Activated CD8-positive, alpha-beta T cell treated with anti-CD3 and anti-CD28 coated beads for 36 hours (primary cell): ENCODE results near the gene EIF5A. TPM values are rescaled to one million over a fixed set of nuclear protein-coding genes. Genes with fewer than 3 reads are reported as not detected.

ENCODE experiments used
- ATAC-seq: fragments of 200-7000 bp; cut with Tn5 transposase; one replicate; pipeline ENCODE4 v1.10.0; 2021; ENCODE audit warnings: mild to moderate bottlenecking, moderate library complexity
- CTCF ChIA-PET: fragments of 350-600 bp; sonication (Branson Sonifier 250); formaldehyde crosslinking; loops from one replicate; lab custom pipeline; 2021; ENCODE audit warnings: antibody characterized with exemption; lab: Charles Lee
- POLR2A ChIA-PET: fragments of 350-600 bp; sonication (Branson Sonifier 250); formaldehyde crosslinking; loops from one replicate; lab custom pipeline; 2021; ENCODE audit warnings: antibody characterized with exemption; lab: Charles Lee
- DNase-seq: peaks from one replicate; pipeline ENCODE4 v3.0.0-alpha.2; 2020
- H3K27ac Mint-ChIP-seq: one replicate; pipeline ENCODE4 v1.8.0; 2021; ENCODE audit warnings: mild to moderate bottlenecking, mixed read lengths
- H3K27me3 Mint-ChIP-seq: one replicate; pipeline ENCODE4 v1.8.0; 2021; ENCODE audit warnings: mixed read lengths
- H3K36me3 Mint-ChIP-seq: one replicate; pipeline ENCODE4 v1.8.0; 2021; ENCODE audit warnings: low read depth, mixed read lengths
- H3K4me1 Mint-ChIP-seq: one replicate; pipeline ENCODE4 v1.8.0; 2021; ENCODE audit warnings: low read depth, mixed read lengths
- H3K4me3 Mint-ChIP-seq: one replicate; pipeline ENCODE4 v1.8.0; 2021; ENCODE audit warnings: mild to moderate bottlenecking, moderate library complexity, mixed read lengths
- H3K9me3 Mint-ChIP-seq: one replicate; pipeline ENCODE4 v1.8.0; 2021; ENCODE audit warnings: mixed read lengths
- CTCF ChIP-seq: fragments of 200-600 bp; IDR thresholded peaks from one replicate; pipeline ENCODE4 v1.8.0; 2022; ENCODE audit warnings: antibody characterized with exemption, mild to moderate bottlenecking
- intact Hi-C: fragments of 100-400 bp; cut with micrococcal nuclease; formaldehyde crosslinking; loops from one replicate; pipeline ENCODE4 v1.10.0; 2022
- total RNA-seq, 2 experiments: library from RNA; stranded (reverse); gene quantifications; one replicate each; pipeline ENCODE4 v1.2.3, GENCODE V29; 2021

The EIF5A gene
- total RNA-seq: 1,000 to 10,000 TPM; 1,064 TPM

- intact Hi-C loops: no loop called here
- Mint-ChIP-seq H3K4me1 (peaks cover 38% of the 10 kb centered on the region), H3K36me3 (peaks cover 38% of the 10 kb centered on the region), H3K4me3 (peak within 1 kb of the TSS; percentile 94), H3K27me3 (no peaks in the 10 kb centered on the region), H3K9me3 (peaks cover 2% of the 10 kb centered on the region), H3K27ac (peak within 1 kb of the TSS; percentile 98)
- DNase-seq (peak; percentile 100), ATAC-seq (peak; percentile 84)
- no peak for TF ChIP-seq CTCF
- ChIA-PET POLR2A (interaction anchor here (1.4 kb wide), 1 partner anchor 14 kb away, joined by 3 read pairs; no protein-coding TSS in a partner anchor), CTCF (interaction anchor here (2.4 kb wide), 1 partner anchor 11 kb away, joined by 27 read pairs; no protein-coding TSS in a partner anchor)
Measured at GRCh38 chr17:7306911-7307685, at the start of gene EIF5A. Gene EIF5A, plus strand, starts transcription at chr17:7307628. Its CDS starts 2,008 bp downstream, at chr17:7309636.

- H3K4me1 Mint-ChIP-seq: peaks cover 41% of the 10 kb centered on the region
- intact Hi-C loops: no loop called here
- DNase-seq (peak; percentile 51), ATAC-seq (no peak)
- ChIA-PET CTCF (interaction anchor here (1.1 kb wide), 1 partner anchor 38 kb away, joined by 5 read pairs; no protein-coding TSS in a partner anchor), POLR2A (interaction anchor here (0.6 to 1.7 kb wide), 5 partner anchors 8 to 52 kb away, joined by 3 to 6 read pairs (median 4); partner anchors contain the start of gene CTDNEP1)
- peak overlapping the region; percentile 68 for H3K27ac Mint-ChIP-seq
- H3K36me3 Mint-ChIP-seq: peaks cover 37% of the 10 kb centered on the region
- no peak overlapping the region for H3K4me3 Mint-ChIP-seq
- peaks cover 17% of the 10 kb centered on the region for H3K27me3 Mint-ChIP-seq
- no peaks in the 10 kb centered on the region for H3K9me3 Mint-ChIP-seq
- no peak for TF ChIP-seq CTCF
Measured at GRCh38 chr17:7258731-7259554, 48.5 kb upstream of the EIF5A start.

GRCh38 chr17:7259555-7259889, 47.9 kb upstream of the EIF5A start:
- no peak for DNase-seq
- CTCF ChIA-PET: interaction anchor here (0.7 to 1.1 kb wide), 2 partner anchors 37 to 39 kb away, joined by 4 to 5 read pairs; no protein-coding TSS in a partner anchor
- Mint-ChIP-seq H3K9me3 (no peaks in the 10 kb centered on the region), H3K27me3 (peaks cover 18% of the 10 kb centered on the region), H3K4me1 (peaks cover 40% of the 10 kb centered on the region), H3K27ac (peak overlapping the region; percentile 68), H3K4me3 (no peak overlapping the region), H3K36me3 (peaks cover 31% of the 10 kb centered on the region)
- no peak for TF ChIP-seq CTCF
- intact Hi-C loops: no loop called here
- ATAC-seq: no peak
- POLR2A ChIA-PET: interaction anchor here (0.6 to 1.7 kb wide), 5 partner anchors 8 to 40 kb away, joined by 3 to 6 read pairs (median 4); partner anchors contain the start of genes CTDNEP1 and DLG4

GRCh38 chr17:7260151-7260550, 47.3 kb upstream of the EIF5A start:
- intact Hi-C loops: no loop called here
- H3K4me1 Mint-ChIP-seq: peaks cover 37% of the 10 kb centered on the region
- H3K36me3 Mint-ChIP-seq: peaks cover 26% of the 10 kb centered on the region
- DNase-seq: no peak
- H3K9me3 Mint-ChIP-seq: no peaks in the 10 kb centered on the region
- H3K4me3 Mint-ChIP-seq: peak overlapping the region; percentile 57
- no peak for TF ChIP-seq CTCF
- POLR2A ChIA-PET: interaction anchor here (0.6 to 1.7 kb wide), 6 partner anchors 9 to 448 kb away, joined by 3 to 6 read pairs (median 4); partner anchors contain the start of genes CTDNEP1 and DLG4
- peaks cover 18% of the 10 kb centered on the region for H3K27me3 Mint-ChIP-seq
- ATAC-seq: no peak
- H3K27ac Mint-ChIP-seq: peak overlapping the region; percentile 42
- CTCF ChIA-PET: interaction anchor here (0.7 kb wide), 1 partner anchor 40 kb away, joined by 4 read pairs; no protein-coding TSS in a partner anchor
